ENCODE measurements around the gene GOLGA6L2. TPM values are rescaled to one million over a fixed set of nuclear protein-coding genes. Genes with fewer than 3 reads are reported as not detected.

The GOLGA6L2 gene
- total RNA-seq, 1 donor from 2014 or later = not detected

- Mint-ChIP-seq H3K4me3 (ENCODE audit: unreplicated experiment) (no peak overlapping the region), H3K27ac (ENCODE audit: unreplicated experiment) (no peak overlapping the region), H3K4me1 (ENCODE audit: unreplicated experiment) (no peaks in the 10 kb centered on the region), H3K9me3 (ENCODE audit: unreplicated experiment) (peaks cover 11% of the 10 kb centered on the region), H3K27me3 (ENCODE audit: unreplicated experiment) (no peaks in the 10 kb centered on the region), H3K36me3 (ENCODE audit: unreplicated experiment) (no peaks in the 10 kb centered on the region)
- TF ChIP-seq CTCF (IDR thresholded peaks at IDR 0.05) = no peak
- DNase-seq (ENCODE audit: extremely low spot score, unreplicated experiment) = no peak
Observed at GRCh38 chr15:23446215-23447106, 582 bp downstream of the GOLGA6L2 start.

- H3K9me3 Mint-ChIP-seq (ENCODE audit: unreplicated experiment) = peaks cover 3% of the 10 kb centered on the region
Observed at GRCh38 chr15:23444269-23444668, 2.8 kb downstream of the GOLGA6L2 start.

GRCh38 chr15:23441204-23441603 is 5.8 kb downstream of the GOLGA6L2 start:
- peak; percentile 79 for DNase-seq (ENCODE audit: extremely low spot score, unreplicated experiment)
- H3K4me3 Mint-ChIP-seq (ENCODE audit: unreplicated experiment) = no peak overlapping the region
- H3K4me1 Mint-ChIP-seq (ENCODE audit: unreplicated experiment) = no peaks in the 10 kb centered on the region
- H3K27me3 Mint-ChIP-seq (ENCODE audit: unreplicated experiment) = no peaks in the 10 kb centered on the region
- H3K27ac Mint-ChIP-seq (ENCODE audit: unreplicated experiment) = no peak overlapping the region
- TF ChIP-seq CTCF (IDR thresholded peaks at IDR 0.05) = no peak
- peaks cover 8% of the 10 kb centered on the region for H3K9me3 Mint-ChIP-seq (ENCODE audit: unreplicated experiment)
- H3K36me3 Mint-ChIP-seq (ENCODE audit: unreplicated experiment) = no peaks in the 10 kb centered on the region

More at GRCh38 chr15:23444269-23444668, 2.8 kb downstream of the GOLGA6L2 start:
- no peak overlapping the region for H3K4me3 Mint-ChIP-seq (ENCODE audit: unreplicated experiment)
- TF ChIP-seq CTCF (IDR thresholded peaks at IDR 0.05) = no peak
- no peaks in the 10 kb centered on the region for H3K27me3 Mint-ChIP-seq (ENCODE audit: unreplicated experiment)
- H3K27ac Mint-ChIP-seq (ENCODE audit: unreplicated experiment) = no peak overlapping the region
- no peaks in the 10 kb centered on the region for H3K4me1 Mint-ChIP-seq (ENCODE audit: unreplicated experiment)
- DNase-seq (ENCODE audit: extremely low spot score, unreplicated experiment) = no peak
- no peaks in the 10 kb centered on the region for H3K36me3 Mint-ChIP-seq (ENCODE audit: unreplicated experiment)

GRCh38 chr15:23440596-23440995 is 6.4 kb downstream of the GOLGA6L2 start:
- no peaks in the 10 kb centered on the region for H3K36me3 Mint-ChIP-seq (ENCODE audit: unreplicated experiment)
- no peaks in the 10 kb centered on the region for H3K27me3 Mint-ChIP-seq (ENCODE audit: unreplicated experiment)
- no peak overlapping the region for H3K27ac Mint-ChIP-seq (ENCODE audit: unreplicated experiment)
- DNase-seq (ENCODE audit: extremely low spot score, unreplicated experiment) = peak; percentile 72
- peaks cover 8% of the 10 kb centered on the region for H3K9me3 Mint-ChIP-seq (ENCODE audit: unreplicated experiment)
- H3K4me3 Mint-ChIP-seq (ENCODE audit: unreplicated experiment) = no peak overlapping the region
- H3K4me1 Mint-ChIP-seq (ENCODE audit: unreplicated experiment) = no peaks in the 10 kb centered on the region
- no peak for TF ChIP-seq CTCF (IDR thresholded peaks at IDR 0.05)

GRCh38 chr15:23439513-23439912 is 7.5 kb downstream of the GOLGA6L2 start:
- no peaks in the 10 kb centered on the region for H3K36me3 Mint-ChIP-seq (ENCODE audit: unreplicated experiment)
- H3K9me3 Mint-ChIP-seq (ENCODE audit: unreplicated experiment) = peaks cover 8% of the 10 kb centered on the region
- TF ChIP-seq CTCF (IDR thresholded peaks at IDR 0.05) = no peak
- H3K27me3 Mint-ChIP-seq (ENCODE audit: unreplicated experiment) = no peaks in the 10 kb centered on the region
- H3K27ac Mint-ChIP-seq (ENCODE audit: unreplicated experiment) = no peak overlapping the region
- H3K4me1 Mint-ChIP-seq (ENCODE audit: unreplicated experiment) = no peaks in the 10 kb centered on the region
- H3K4me3 Mint-ChIP-seq (ENCODE audit: unreplicated experiment) = no peak overlapping the region
- no peak for DNase-seq (ENCODE audit: extremely low spot score, unreplicated experiment)
